Rectal smooth muscle tissue (tissue), 1 donor: ENCODE results near the gene CD22.

Experiments used
- H3K27ac ChIP-seq: one replicate; pipeline ENCODE4 v1.7.0; 2013; ENCODE audit warnings: low read depth, low read length, inconsistent platforms
- H3K27me3 ChIP-seq: one replicate; pipeline ENCODE4 v1.7.0; 2013; ENCODE audit warnings: low read length; ENCODE audit not compliant: control insufficient read depth, insufficient read depth
- H3K36me3 ChIP-seq: one replicate; pipeline ENCODE4 v1.7.0; 2013; ENCODE audit warnings: low read length; ENCODE audit not compliant: control insufficient read depth, insufficient read depth
- H3K4me1 ChIP-seq: one replicate; pipeline ENCODE4 v1.7.0; 2013; ENCODE audit warnings: low read length; ENCODE audit not compliant: control insufficient read depth, insufficient read depth
- H3K4me3 ChIP-seq: one replicate; pipeline ENCODE4 v1.7.0; 2013; ENCODE audit warnings: low read length
- H3K9ac ChIP-seq: one replicate; pipeline ENCODE4 v1.7.0; 2013; ENCODE audit warnings: low read length

The CD22 gene

GRCh38 chr19:35298561-35298972, 30.4 kb upstream of the CD22 start:
- Histone ChIP-seq H3K4me3 (no peak overlapping the region), H3K27ac (no peak overlapping the region), H3K36me3 (no peaks in the 10 kb centered on the region), H3K9ac (no peak overlapping the region), H3K4me1 (no peaks in the 10 kb centered on the region), H3K27me3 (peaks cover 2% of the 10 kb centered on the region)

- H3K27ac ChIP-seq, result no peak overlapping the region
- H3K9ac ChIP-seq, result no peak overlapping the region
- no peaks in the 10 kb centered on the region for H3K36me3 ChIP-seq
- no peak overlapping the region for H3K4me3 ChIP-seq
- H3K4me1 ChIP-seq, result no peaks in the 10 kb centered on the region
- peaks cover 4% of the 10 kb centered on the region for H3K27me3 ChIP-seq
These were observed 29.3 kb upstream of the CD22 start for GRCh38 chr19:35299523-35300338.

DNA sequence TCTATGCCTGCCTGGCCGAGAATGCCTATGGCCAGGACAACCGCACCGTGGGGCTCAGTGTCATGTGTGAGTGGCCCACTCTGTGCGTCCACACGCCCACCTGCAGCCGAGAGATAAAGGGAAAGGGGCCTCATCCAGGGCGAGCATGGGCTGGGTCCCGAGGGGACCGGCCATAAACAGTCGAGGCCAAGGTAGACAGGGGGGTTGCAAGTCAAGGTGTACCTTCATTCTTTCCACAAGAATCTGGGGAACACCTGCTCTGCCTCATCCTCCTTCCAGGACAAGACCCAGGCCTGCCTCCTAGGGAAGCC, 28.7 kb upstream of the CD22 start:
- Histone ChIP-seq H3K4me1 (no peaks in the 10 kb centered on the region), H3K27ac (no peak overlapping the region), H3K4me3 (no peak overlapping the region), H3K9ac (no peak overlapping the region), H3K36me3 (no peaks in the 10 kb centered on the region), H3K27me3 (peaks cover 4% of the 10 kb centered on the region)

- Histone ChIP-seq H3K4me1 (no peaks in the 10 kb centered on the region), H3K36me3 (no peaks in the 10 kb centered on the region), H3K4me3 (no peak overlapping the region), H3K27ac (no peak overlapping the region), H3K27me3 (peaks cover 4% of the 10 kb centered on the region), H3K9ac (no peak overlapping the region)
These were observed 27.0 kb upstream of the CD22 start for GRCh38 chr19:35301961-35302360.

DNA sequence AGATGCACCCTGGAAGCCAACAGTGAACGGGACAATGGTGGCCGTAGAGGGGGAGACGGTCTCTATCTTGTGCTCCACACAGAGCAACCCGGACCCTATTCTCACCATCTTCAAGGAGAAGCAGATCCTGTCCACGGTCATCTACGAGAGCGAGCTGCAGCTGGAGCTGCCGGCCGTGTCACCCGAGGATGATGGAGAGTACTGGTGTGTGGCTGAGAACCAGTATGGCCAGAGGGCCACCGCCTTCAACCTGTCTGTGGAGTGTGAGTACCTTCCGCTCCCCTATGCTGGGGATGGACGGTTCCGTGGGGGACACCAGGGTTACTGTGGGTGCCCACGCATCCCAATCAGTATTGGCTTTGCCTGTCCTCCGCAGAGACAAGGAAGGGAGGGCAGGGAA, 26.5 kb upstream of the CD22 start:
- Histone ChIP-seq H3K36me3 (no peaks in the 10 kb centered on the region), H3K9ac (no peak overlapping the region), H3K4me3 (no peak overlapping the region), H3K4me1 (no peaks in the 10 kb centered on the region), H3K27ac (no peak overlapping the region), H3K27me3 (peaks cover 3% of the 10 kb centered on the region)

GRCh38 chr19:35303357-35303915, 25.6 kb upstream of the CD22 start:
- Histone ChIP-seq H3K27me3 (peaks cover 3% of the 10 kb centered on the region), H3K4me3 (no peak overlapping the region), H3K9ac (no peak overlapping the region), H3K27ac (no peak overlapping the region), H3K36me3 (no peaks in the 10 kb centered on the region), H3K4me1 (no peaks in the 10 kb centered on the region)

GRCh38 chr19:35304036-35304435, 25.0 kb upstream of the CD22 start:
- Histone ChIP-seq H3K4me3 (no peak overlapping the region), H3K27me3 (peaks cover 3% of the 10 kb centered on the region), H3K27ac (no peak overlapping the region), H3K9ac (no peak overlapping the region), H3K4me1 (no peaks in the 10 kb centered on the region), H3K36me3 (no peaks in the 10 kb centered on the region)

- no peaks in the 10 kb centered on the region for H3K4me1 ChIP-seq
- peaks cover 3% of the 10 kb centered on the region for H3K27me3 ChIP-seq
- H3K27ac ChIP-seq, result no peak overlapping the region
These were observed 23.8 kb upstream of the CD22 start for GRCh38 chr19:35305181-35305580.

GRCh38 chr19:35306473-35307246, 22.3 kb upstream of the CD22 start:
- H3K9ac ChIP-seq, result no peak overlapping the region
- no peak overlapping the region for H3K4me3 ChIP-seq
- no peaks in the 10 kb centered on the region for H3K4me1 ChIP-seq
- peaks cover 3% of the 10 kb centered on the region for H3K27me3 ChIP-seq
- H3K36me3 ChIP-seq, result no peaks in the 10 kb centered on the region
- H3K27ac ChIP-seq, result no peak overlapping the region

More at GRCh38 chr19:35305181-35305580, 23.8 kb upstream of the CD22 start:
- no peaks in the 10 kb centered on the region for H3K36me3 ChIP-seq
- no peak overlapping the region for H3K9ac ChIP-seq
- H3K4me3 ChIP-seq, result no peak overlapping the region

GRCh38 chr19:35307931-35308330, 21.1 kb upstream of the CD22 start:
- Histone ChIP-seq H3K27me3 (peaks cover 3% of the 10 kb centered on the region), H3K4me3 (no peak overlapping the region), H3K4me1 (no peaks in the 10 kb centered on the region), H3K27ac (no peak overlapping the region), H3K9ac (no peak overlapping the region), H3K36me3 (no peaks in the 10 kb centered on the region)

DNA sequence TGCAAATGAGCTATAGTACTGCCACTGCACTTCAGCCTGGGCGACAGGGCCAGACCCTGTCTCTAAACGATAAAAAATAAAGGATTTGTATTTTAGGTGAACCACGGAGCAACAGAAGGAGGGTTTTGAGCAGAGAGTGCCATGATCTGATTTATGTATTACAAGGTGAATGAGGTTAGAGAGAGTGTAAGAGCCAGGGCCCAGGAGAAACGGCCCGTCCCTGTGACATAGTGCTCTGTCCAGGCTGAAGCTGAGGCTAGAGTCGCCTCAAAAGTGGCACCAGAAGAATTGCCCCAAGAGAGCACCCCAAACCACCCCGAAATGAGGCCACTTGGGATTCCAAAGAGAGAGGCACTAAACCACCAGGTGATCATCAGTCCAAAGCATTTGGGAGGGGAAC, 20.1 kb upstream of the CD22 start:
- Histone ChIP-seq H3K4me1 (no peaks in the 10 kb centered on the region), H3K27me3 (peaks cover 3% of the 10 kb centered on the region), H3K4me3 (no peak overlapping the region), H3K27ac (no peak overlapping the region), H3K36me3 (no peaks in the 10 kb centered on the region), H3K9ac (no peak overlapping the region)

DNA sequence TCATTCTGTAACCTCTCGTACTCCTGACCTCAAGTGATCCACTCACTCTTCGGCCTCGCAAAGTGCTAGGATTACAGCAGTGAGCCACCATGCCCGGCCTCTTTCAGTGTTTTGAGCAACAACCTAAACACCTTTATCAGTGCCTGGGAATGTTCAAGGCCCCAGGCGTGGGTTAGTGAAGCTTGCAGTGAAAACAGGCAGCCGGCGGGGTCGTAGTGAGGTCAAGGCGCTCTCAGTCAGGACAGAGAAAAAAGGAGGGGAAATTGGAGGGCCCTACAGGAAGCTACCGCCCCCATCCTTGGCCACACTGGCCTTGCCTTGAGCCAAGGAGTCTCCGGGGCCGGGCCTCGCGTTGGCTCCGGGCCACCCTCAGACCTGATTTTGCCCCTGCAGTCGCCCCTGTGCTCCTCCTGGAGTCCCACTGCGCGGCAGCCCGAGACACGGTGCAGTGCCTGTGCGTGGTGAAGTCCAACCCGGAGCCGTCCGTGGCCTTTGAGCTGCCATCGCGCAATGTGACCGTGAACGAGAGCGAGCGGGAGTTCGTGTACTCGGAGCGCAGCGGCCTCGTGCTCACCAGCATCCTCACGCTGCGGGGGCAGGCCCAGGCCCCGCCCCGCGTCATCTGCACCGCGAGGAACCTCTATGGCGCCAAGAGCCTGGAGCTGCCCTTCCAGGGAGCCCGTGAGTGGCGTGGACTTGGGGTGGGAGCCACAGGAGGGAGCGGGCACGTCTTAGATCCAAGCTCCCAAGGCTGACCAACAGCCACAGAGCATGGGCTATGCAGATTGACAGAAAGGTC, 19.3 kb upstream of the CD22 start:
- no peak overlapping the region for H3K4me3 ChIP-seq
- no peaks in the 10 kb centered on the region for H3K27me3 ChIP-seq
- H3K4me1 ChIP-seq, result no peaks in the 10 kb centered on the region
- H3K9ac ChIP-seq, result no peak overlapping the region
- no peaks in the 10 kb centered on the region for H3K36me3 ChIP-seq
- no peak overlapping the region for H3K27ac ChIP-seq
